ENCODE data around the gene ARFGEF3.
"Not testable (repeated sequence)": the region's sequence is repeated elsewhere in the genome, so short reads cannot be mapped to it uniquely, and the experiment has no call there.

The ARFGEF3 gene

DNA sequence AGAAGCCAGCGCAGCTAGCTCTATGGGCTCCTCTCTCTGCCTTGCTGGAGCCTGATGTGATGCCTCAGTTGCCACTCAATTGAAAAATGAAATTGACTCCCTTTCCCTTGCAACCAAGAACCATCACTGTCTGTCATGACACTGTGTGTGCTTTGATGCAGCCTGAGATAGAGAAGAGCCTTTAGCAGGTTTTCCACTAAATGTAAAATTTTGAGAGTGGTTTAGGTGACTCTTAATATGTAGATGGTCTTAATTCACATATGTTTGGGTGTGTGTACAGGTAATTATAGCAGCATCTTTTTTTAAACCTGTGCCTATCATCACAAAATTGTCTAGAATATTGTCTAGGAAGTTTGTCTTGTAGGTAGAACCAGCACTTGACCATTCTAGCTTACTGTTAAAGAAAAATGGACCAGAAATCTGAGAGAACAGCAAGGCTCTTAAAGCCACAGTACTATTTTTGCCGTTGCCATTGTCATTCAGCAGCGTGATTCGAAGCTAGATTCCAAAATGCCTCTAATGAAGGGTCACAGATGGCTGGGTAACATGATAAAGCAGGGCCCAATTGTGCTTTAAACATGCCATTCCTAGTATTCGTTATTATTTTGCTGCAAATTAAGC is 1.3 kb downstream of the ARFGEF3 start:
- no peak for DNase-seq (ENCODE audit: low read depth)

DNA sequence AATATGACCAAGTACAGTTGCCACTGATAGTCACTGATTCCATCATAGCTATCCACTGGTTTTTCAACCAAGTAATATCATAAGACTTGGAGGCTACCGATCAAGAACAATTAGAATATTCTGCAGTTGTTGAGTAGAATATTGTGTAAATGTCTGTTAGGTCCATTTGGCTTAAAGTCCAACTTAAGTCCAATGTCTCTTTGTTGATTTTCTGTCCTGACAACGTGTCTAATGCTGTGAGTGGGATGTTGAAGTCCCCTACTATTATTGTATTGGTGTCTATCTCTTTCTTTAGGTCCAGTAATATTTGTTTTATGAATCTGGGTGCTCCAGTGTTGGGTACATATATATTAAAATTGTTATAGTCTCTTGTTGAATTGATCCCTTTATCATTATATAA is 13.9 kb downstream of the ARFGEF3 start:
- no peak for DNase-seq (ENCODE audit: low read depth)

DNA sequence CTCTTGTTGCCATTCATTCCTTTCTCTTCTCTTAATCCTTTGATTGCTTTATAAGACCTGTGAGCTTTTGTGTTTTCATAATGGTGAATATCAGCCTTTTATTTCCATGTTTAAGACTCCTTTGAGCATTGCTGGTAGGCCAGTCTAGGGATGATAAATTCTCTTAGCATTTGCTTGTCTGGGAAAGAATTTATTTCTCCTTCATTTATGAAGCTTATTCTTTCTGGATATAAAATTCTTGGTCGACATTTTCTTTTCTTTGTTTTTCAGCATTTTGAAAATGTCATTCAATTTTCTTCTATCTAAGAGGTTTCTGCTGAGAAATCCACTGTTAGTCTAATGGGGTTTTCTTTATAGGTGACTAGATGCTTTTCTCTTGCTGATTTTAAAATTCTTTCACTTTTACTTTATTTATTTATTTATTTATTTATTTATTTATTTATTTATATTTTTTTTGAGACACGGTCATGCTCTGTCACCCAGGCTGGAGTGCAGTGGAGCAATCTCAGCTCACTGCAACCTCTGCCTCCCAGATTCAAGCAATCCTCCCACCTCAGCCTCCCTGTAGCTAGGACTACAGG is 15.0 kb downstream of the ARFGEF3 start:
- no peak for DNase-seq (ENCODE audit: low read depth)

DNA sequence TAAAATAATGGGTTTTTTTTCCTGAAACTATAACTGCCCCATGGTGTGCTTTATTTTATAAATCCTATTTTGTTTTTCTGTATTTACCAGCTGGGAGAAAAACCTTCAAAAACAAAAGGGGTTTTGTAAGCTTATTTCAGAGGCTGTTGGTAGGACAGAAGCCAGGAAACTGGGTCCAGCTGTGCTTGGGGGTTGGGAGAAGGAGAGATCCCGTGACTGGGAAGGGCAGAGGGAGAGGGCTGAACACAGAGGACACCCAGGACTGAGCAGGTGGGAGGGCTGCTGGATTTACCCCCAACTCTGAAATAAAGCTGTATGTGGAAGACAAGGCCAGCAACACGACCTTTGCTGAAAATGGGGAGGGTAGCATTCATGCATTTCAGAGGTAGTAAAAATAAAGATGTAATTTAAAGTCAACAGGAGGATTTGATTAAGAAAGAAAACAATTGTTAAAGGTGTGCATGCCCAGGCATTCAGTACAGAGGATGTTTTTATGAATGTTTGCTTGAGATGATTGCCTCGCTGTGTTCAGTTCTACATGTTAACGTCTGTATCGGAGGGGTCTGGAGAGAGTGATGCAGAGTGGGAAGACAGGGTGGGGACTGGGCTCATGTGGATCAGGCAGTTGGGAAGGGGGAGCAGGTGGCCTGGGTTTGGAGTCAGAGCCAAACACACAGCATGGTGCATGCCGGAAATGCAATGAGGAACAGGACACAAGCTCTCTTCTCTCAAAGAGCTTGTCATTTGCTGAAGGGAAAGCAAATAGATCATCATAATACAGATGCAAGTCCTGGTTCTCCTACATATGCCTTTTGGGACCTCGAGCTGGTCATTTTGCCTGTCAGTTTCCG is 21.4 kb downstream of the ARFGEF3 start:
- DNase-seq (ENCODE audit: low read depth), result no peak

DNA sequence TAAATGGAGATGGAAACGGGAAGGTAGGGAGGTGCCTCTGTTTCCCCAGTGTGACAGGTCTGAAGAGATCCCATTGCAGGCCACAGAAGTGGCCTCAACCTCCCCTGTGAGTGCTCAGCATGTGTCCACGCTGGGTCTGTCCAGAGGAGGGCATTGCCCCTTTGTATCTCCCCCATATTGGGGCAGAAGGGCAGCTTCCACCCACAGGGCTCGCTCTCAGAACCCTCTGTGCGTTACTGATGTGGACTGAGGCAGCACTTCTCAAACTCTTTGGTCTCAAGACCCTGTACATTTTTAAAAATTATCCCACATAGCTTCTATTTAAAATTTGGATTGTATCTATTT is 22.0 kb downstream of the ARFGEF3 start:
- DNase-seq (ENCODE audit: low read depth), result no peak

DNA sequence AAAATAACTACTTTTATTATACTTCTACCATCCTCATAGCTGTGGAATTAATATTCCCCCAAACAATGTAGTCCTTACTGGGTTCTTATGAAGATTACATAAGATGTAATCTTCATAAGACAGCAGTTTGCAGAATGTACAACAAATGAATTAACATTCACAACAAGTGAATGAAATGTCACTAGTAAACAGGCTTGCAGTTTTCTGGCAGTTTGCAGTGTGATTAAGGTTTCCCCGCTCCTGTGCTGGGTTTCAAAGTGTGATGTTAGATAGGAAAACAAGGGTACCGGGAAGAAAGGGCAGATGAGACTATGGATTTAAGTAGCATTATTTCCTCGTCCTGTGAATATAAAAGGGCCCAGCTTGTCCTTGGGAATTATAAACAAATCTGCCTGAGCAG is 22.5 kb downstream of the ARFGEF3 start:
- DNase-seq (ENCODE audit: low read depth), result no peak

DNA sequence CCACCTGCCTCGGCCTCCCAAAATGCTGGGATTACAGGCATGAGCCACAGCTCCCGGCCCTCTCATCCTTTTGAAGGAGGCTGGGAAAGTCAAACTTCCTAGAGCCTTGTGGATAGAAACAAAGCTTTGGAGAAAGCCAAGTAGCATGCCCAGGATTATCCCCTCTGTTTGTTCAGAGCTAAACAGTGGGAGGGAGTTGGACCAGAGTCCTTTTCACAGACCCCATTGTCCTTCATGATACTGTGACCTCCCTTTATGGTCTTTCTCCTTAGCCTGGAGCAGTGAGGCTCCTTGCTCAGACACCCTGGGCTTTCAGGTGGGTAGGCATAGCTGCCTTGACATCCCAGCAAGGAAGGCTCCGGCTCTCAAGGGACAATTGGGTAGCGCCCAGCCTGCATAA is 25.4 kb downstream of the ARFGEF3 start:
- DNase-seq (ENCODE audit: low read depth), result no peak

DNA sequence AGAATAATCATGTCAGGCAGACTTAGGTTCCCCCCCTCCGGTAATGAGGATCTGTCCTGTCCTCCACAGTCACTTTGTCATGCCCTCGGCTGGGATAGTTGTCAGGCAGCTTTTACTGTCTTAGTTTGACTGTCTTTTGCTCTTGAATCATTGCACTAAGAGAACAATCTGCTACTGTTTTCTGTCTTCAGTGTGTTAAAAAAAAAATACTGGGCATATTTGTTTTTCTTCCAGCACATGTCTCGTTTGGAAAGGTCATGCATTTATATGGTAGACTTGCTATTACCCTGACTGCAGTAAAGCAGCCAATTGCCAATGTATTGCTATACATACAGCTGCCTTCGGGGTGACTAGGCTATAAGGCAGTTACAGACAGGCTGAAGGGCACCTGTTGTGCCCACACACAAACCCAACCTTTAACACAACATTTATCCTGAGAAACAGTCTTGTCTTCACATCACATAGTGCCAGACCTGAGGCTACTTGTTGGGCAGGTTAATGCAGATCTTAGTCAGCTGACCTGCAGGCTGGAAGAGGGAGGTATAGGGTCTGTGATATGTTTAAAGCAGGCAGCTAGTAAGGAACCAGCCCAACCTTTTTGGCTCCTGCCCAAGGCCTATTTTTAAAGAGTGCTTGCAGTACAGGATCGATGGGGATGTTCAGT is 26.7 kb downstream of the ARFGEF3 start:
- no peak for DNase-seq (ENCODE audit: low read depth)

DNA sequence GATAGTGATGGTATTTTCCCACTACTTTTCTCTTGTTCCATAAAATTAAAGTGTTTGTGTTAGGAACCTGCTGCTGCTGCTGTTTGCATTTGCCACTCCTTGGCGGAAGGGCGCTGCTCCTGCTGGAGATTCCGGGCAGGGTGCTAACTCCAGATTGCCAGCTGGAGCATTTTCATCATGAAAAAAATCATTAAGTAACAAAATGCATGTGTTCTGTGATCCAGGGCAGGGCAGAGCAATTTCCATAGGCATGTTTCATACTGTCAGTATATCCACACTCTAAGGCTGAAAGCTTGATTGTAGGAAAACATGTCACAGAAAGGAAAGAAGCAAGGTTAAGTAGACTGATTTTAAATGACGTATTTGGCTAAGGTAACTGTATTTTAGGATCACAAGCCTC is 32.5 kb downstream of the ARFGEF3 start:
- DNase-seq (ENCODE audit: low read depth), result no peak

DNA sequence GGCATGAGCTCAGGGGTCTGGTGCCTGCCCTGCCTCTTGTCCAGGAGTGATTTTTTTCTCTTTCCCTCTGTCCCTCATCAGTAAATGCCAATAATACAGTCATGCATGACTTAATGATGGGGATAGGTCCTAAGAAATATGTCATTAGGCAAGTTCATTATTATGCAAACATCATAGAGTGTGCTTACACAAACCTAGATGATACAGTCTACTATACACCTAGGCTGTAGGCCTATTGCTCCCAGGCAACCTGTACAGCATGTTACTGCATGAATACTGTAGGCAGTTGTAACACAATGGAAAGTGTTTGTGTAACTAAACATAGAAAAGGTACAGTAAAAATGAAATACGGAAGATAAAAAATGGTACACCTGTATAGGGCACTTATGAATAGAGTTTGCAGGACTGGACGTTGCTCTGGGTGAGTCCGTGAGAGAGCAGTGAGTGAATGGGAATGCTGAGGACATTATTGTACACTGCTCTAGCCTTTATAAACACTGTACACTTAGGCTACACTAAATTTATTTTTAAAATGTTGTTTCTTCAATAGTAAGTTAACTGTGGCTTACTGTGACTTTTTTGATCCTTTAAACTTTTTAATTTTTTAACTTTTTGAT is 34.5 kb downstream of the ARFGEF3 start:
- DNase-seq (ENCODE audit: low read depth), result no peak

DNA sequence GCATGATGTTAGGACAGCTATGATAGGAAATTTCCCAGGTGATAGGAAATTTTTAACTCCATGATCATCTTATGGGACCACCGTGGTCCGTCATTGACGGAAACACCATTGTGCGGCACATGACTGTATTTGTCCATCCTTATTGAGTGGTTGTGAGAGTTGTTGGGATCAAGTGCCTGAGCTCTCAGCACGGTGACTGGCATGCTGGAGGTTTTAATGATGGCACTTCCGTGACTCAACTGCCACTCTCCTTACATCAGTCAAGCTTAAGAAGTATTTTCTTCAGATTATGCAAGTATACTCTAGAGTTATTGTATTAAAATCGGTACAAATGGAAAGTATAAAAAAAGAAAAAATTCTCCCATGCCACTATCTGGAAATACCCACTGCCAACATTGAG is 35.8 kb downstream of the ARFGEF3 start:
- DNase-seq (ENCODE audit: low read depth), result no peak

DNA sequence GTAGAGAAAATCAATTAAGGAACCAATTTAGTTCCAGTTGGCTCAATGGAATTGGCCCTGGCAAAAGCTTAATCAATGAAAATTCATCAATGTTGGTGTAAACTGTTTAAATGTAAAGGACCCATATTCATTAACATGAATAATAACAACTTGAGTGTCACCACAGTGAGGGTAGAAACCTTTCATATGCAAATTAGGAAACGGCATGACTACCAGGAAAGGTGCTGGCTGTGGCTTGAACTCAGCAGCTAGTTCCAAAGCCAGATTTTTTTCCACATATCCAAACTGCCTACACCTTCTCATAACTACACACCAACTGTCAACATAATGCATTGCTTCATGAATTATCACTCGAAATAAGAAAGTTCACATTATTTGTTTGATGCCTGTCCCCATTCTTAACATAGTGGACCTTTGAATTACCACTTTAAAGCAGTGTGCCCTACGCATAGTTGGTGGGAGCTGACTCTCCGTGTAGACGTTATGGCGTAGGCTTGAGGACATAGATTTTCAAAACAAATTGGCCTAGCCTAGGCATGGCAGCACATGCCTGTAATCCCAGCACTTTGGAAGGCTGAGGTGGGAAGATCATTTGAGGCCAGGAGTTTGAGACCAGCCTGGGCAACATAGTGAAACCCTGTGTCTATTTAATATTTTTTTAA is 36.8 kb downstream of the ARFGEF3 start:
- DNase-seq (ENCODE audit: low read depth), result no peak

DNA sequence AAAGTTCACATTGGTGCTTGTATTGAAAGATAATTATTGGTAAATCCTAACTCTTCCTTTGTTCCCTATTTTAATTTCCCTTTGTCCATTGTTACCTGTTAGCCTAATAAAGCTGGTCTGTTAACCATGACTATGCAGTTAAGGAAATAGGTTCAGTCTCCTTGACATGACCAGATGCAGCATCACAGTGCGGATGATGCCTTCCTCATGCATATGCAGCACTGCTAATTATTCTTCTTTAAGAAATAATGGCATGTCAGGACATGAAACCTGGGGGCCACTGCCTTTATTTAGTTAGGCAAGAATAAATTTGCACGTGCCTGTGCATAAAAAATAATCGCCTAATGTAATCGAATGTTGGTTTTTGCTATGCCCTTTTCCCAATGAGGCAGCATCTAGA is 40.1 kb downstream of the ARFGEF3 start:
- no peak for DNase-seq (ENCODE audit: low read depth)

DNA sequence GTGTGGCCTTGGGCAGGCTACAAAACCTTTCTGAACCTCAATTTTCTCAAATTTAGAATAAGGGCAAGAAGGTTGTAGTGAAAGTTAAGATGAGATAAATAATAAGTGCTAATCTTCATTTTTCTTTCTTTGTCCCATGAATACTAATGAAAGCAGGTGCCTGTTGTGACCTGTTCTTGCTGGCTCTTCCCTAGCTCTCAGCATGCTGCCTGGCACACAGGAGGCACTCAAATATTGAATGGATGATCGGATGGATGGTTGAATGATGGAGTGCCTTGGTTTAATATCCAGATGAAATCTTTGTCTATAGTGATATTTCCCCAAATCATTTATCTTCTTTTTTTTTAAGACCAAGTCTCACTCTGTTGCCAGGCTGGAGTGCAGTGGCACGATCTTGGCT is 41.6 kb downstream of the ARFGEF3 start:
- no peak for DNase-seq (ENCODE audit: low read depth)

DNA sequence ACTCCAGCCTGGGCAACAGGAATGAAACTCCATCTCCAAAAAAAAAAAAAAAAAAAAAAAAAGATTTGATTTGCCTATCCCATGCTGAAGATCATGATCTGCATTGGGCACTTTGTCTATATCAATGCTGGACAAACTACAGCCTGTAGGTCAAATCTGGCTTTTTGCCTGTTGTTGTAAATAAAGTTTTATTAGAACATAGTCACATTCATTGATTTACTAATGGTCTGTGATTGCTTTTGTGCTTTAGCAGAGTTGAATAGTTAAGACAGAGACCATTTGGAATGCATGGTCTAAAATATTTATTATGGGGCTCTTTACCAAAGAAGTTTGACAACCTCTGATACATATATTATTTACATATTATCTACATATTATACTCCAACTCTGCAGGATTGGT is 42.6 kb downstream of the ARFGEF3 start:
- no peak for DNase-seq (ENCODE audit: low read depth)

DNA sequence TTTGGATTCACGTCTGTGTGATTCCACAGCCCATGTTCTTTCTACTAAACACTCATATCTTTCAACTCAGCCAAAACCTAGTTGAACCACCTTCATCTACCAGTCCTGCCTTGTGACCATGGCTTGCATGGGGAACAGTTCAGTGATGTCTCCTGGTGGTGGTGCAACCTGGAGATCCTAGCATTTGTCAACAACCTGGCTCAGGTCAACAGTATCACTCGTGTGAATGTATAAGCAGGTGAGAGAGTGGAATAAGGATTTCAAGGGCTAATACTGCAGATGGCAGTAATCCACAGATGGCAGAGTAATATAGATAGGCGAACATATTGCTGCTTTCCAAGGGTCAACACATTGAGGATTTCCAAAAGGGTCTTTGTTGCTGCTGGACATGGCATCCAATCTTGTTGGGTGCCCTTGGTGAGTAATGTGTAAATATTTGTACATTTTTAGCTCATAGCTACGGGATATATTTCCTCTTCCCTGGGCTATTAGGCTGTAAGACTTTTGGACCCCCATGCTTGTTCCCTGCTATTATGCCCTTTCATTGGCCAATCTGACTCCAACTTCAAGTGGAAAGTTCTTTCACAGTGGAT is 43.1 kb downstream of the ARFGEF3 start:
- no peak for DNase-seq (ENCODE audit: low read depth)

DNA sequence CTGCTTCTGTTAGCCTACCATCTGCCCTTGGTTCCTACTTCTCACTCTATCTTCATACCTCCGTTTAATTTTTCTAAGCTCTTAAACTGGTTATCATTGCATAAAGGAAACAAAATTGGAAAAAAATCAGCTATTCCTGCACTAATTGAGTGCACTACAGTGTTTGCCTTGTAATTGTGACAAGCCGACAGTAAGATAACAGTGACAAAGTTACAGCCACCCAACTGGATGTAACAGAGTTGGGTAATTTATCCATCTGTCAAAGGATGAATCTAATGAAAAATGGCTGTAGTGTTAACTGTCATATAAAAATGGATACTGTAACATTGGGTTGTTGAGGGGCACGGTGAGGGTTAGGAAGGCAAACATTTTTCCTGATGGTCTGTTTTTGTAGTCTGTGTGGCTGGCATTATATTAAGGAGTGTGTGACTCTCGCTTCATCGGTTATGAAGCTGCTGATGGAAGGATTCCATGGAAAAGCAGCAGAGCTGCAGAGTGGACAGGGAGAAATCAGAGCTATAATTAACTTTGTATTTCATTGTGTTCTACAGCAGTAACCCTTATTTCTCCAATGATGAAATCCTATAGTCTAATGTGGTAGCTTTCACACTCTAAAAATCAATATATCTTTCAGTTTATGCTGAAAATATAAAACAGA is 43.8 kb downstream of the ARFGEF3 start:
- no peak for DNase-seq (ENCODE audit: low read depth)

DNA sequence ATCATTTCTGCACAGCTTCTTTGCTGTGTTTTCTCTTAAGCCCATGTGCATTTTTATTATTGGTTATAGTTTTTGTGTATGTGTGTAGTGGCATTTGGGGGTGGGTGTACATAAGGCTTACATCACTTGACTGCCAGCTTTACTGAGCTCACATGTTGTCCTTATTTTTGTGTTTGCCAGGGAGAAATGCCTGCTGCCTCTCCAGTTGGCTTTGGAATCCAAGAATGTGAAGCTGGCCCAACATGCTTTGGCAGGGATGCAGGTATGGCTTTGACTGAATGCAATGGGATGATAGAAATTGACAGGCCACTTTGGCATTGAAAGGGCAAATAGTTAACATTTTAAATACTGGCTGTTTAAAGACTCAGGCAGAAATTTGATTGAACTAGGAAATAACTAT is 45.1 kb downstream of the ARFGEF3 start:
- no peak for DNase-seq (ENCODE audit: low read depth)

DNA sequence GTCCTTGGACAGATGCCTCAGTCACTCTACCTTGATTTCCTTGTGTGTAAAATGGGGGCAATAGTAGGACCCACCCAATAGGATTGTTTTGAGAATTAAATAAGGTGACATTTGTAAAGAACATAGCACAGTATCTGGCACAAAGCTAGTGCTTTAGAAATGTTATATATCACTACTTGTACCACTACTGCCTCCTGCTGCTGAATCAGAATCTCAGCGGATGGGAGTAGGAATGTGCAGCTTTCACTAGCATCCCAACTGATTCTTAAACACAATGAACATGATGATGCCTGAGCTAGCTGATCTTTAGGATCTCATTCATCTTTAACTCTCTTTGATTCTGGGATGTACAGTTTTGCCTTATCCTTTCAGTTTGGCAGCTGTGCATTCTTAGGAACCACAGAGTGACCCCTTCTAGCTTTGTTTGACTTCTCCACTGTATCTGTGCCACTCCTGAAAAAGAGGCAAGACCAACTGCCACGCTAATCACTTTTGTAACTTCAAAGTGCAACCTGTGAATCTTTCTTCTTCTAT is 49.4 kb downstream of the ARFGEF3 start:
- DNase-seq (ENCODE audit: low read depth), result no peak

DNA sequence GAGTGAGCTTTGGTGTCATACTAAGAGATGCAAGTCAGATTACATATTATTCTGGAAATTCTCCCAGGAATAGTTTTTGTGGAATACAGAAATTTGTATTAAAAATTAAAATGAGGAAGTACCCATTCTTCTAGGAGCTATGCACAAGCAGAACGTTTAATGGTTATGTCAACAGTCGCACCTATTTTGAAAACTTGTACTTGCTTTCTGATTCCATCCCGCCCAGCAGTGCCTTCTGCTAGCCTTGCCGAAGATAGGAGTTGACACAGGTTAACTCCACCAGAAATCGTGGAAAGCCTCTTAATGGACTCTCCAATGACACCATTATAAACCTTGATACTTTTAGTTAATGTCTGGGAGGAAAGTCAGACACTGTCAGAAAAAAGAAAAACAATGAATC is 49.9 kb downstream of the ARFGEF3 start:
- no peak for DNase-seq (ENCODE audit: low read depth)

DNA sequence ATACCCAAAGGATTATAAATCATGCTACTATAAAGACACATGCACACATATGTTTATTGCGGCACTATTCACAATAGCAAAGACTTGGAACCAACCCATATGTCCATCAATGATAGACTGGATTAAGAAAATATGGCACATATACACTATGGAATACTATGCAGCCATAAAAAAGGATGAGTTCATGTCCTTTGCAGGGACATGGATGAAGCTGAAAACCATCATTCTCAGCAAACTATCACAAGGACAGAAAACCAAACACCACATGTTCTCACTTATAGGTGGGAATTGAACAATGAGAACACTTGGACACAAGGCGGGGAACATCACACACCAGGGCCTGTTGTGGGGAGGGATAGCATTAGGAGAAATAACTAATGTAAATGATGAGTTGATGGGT is 50.8 kb downstream of the ARFGEF3 start:
- DNase-seq (ENCODE audit: low read depth), result not testable (repeated sequence)

All from amniotic epithelial cell (primary cell).